Ectodermal cell (in vitro differentiated cells): ENCODE results near the gene ING5. TPM values are rescaled to one million over a fixed set of nuclear protein-coding genes. Genes with fewer than 3 reads are reported as not detected.
A peak's percentile ranks its signal among the peaks of the same experiment; 100 is the strongest.

Source experiments
- H3K27ac ChIP-seq: 2 replicates; pipeline ENCODE4 v1.7.0; 2013; ENCODE audit warnings: mild to moderate bottlenecking, low read depth, low read length; ENCODE audit not compliant: insufficient read depth, poor library complexity, severe bottlenecking
- H3K27me3 ChIP-seq: 2 replicates; pipeline ENCODE4 v1.7.0; 2013; ENCODE audit warnings: mild to moderate bottlenecking, low read length; ENCODE audit not compliant: insufficient read depth, control insufficient read depth, poor library complexity, severe bottlenecking
- H3K36me3 ChIP-seq: one replicate; pipeline ENCODE4 v1.7.0; 2013; ENCODE audit warnings: low read length; ENCODE audit not compliant: control insufficient read depth, insufficient read depth
- H3K4me1 ChIP-seq: one replicate; pipeline ENCODE4 v1.7.0; 2013; ENCODE audit warnings: low read length; ENCODE audit not compliant: control insufficient read depth, insufficient read depth
- H3K4me3 ChIP-seq: 2 replicates; pipeline ENCODE4 v1.7.0; 2013; ENCODE audit warnings: low read depth, low read length, control low read depth; ENCODE audit not compliant: insufficient read depth
- H3K9me3 ChIP-seq: 2 replicates; pipeline ENCODE4 v1.7.0; 2013; ENCODE audit warnings: mild to moderate bottlenecking, low read length, moderate library complexity; ENCODE audit not compliant: control insufficient read depth
- WGBS, 2 experiments: methylation state at CpG; one replicate each; pipeline ENCODE4 v1.1.7; 2013; ENCODE audit warnings: missing lambda C conversion rate in 2 of 2; 5-methylcytosine and 5-hydroxymethylcytosine counted together
- polyA plus RNA-seq, 4 experiments: library from polyadenylated mRNA; stranded (reverse); fragments of 50-300 nt; gene quantifications; one replicate each; pipeline ENCODE4 v1.2.3, GENCODE V29; 2013

The ING5 gene
- 54.3 TPM for polyA plus RNA-seq (2013, experiment 1 of 4)
- 51.0 TPM for polyA plus RNA-seq (2013, experiment 2 of 4)
- 41.2 TPM for polyA plus RNA-seq (2013, experiment 3 of 4)
- 45.0 TPM for polyA plus RNA-seq (2013, experiment 4 of 4)

- Histone ChIP-seq H3K36me3 (peaks cover 13% of the 10 kb centered on the region), H3K4me3 (peak within 1 kb of the TSS; percentile 73), H3K4me1 (peaks cover 7% of the 10 kb centered on the region), H3K9me3 (no peaks in the 10 kb centered on the region), H3K27me3 (no peaks in the 10 kb centered on the region), H3K27ac (peak within 1 kb of the TSS; percentile 97)
- WGBS, 2 experiments = 0% methylated on average over 96 of the region's 96 CpGs
Measured at GRCh38 chr2:241701399-241702154, at the start of gene ING5. ING5 (plus strand) TSS chr2:241702039; CDS start chr2:241702066, 27 bp downstream.

- Histone ChIP-seq H3K4me1 (no peaks in the 10 kb centered on the region), H3K27ac (no peak overlapping the region), H3K36me3 (peaks cover 20% of the 10 kb centered on the region), H3K4me3 (no peak overlapping the region), H3K27me3 (no peaks in the 10 kb centered on the region), H3K9me3 (no peaks in the 10 kb centered on the region)
- 96 to 99% methylated on average over 8 of the region's 9 CpGs for WGBS, 2 experiments
Measured at GRCh38 chr2:241652142-241652541, 49.7 kb upstream of the ING5 start.

GRCh38 chr2:241652722-241653121 is 49.1 kb upstream of the ING5 start:
- Histone ChIP-seq H3K9me3 (no peaks in the 10 kb centered on the region), H3K27me3 (no peaks in the 10 kb centered on the region), H3K4me3 (no peak overlapping the region), H3K4me1 (no peaks in the 10 kb centered on the region), H3K36me3 (peaks cover 20% of the 10 kb centered on the region), H3K27ac (no peak overlapping the region)
- 95 to 97% methylated on average over 9 of the region's 9 CpGs for WGBS, 2 experiments

GRCh38 chr2:241653210-241653750 is 48.6 kb upstream of the ING5 start:
- Histone ChIP-seq H3K4me1 (no peaks in the 10 kb centered on the region), H3K9me3 (no peaks in the 10 kb centered on the region), H3K27me3 (no peaks in the 10 kb centered on the region), H3K4me3 (no peak overlapping the region), H3K27ac (no peak overlapping the region), H3K36me3 (peaks cover 26% of the 10 kb centered on the region)
- WGBS, 2 experiments = 95 to 97% methylated on average over 13 of the region's 13 CpGs

GRCh38 chr2:241654551-241654950 is 47.3 kb upstream of the ING5 start:
- Histone ChIP-seq H3K27ac (no peak overlapping the region), H3K9me3 (no peaks in the 10 kb centered on the region), H3K4me1 (no peaks in the 10 kb centered on the region), H3K4me3 (no peak overlapping the region), H3K27me3 (no peaks in the 10 kb centered on the region), H3K36me3 (peaks cover 27% of the 10 kb centered on the region)
- WGBS, 2 experiments = 96 to 97% methylated on average over 12 of the region's 12 CpGs

- no peak overlapping the region for H3K4me3 ChIP-seq
- 93 to 96% methylated on average over 17 of the region's 17 CpGs for WGBS, 2 experiments
- H3K9me3 ChIP-seq = no peaks in the 10 kb centered on the region
- H3K27ac ChIP-seq = no peak overlapping the region
- H3K4me1 ChIP-seq = no peaks in the 10 kb centered on the region
- H3K36me3 ChIP-seq = peaks cover 32% of the 10 kb centered on the region
- H3K27me3 ChIP-seq = no peaks in the 10 kb centered on the region
Measured at GRCh38 chr2:241655516-241656189, 46.2 kb upstream of the ING5 start.

- no peaks in the 10 kb centered on the region for H3K4me1 ChIP-seq
- H3K36me3 ChIP-seq = peaks cover 32% of the 10 kb centered on the region
- H3K4me3 ChIP-seq = no peak overlapping the region
- H3K27ac ChIP-seq = no peak overlapping the region
- WGBS, 2 experiments = 95 to 96% methylated on average over 13 of the region's 13 CpGs
- H3K9me3 ChIP-seq = no peaks in the 10 kb centered on the region
- H3K27me3 ChIP-seq = no peaks in the 10 kb centered on the region
Measured at GRCh38 chr2:241656190-241656741, 45.6 kb upstream of the ING5 start.

- Histone ChIP-seq H3K36me3 (peaks cover 29% of the 10 kb centered on the region), H3K27me3 (no peaks in the 10 kb centered on the region), H3K4me3 (no peak overlapping the region), H3K4me1 (no peaks in the 10 kb centered on the region), H3K9me3 (no peaks in the 10 kb centered on the region), H3K27ac (no peak overlapping the region)
- 88% methylated on average over 15 of the region's 15 CpGs for WGBS, 2 experiments
Measured at GRCh38 chr2:241657786-241658254, 44.0 kb upstream of the ING5 start.

GRCh38 chr2:241658296-241658695 is 43.5 kb upstream of the ING5 start:
- no peak overlapping the region for H3K4me3 ChIP-seq
- no peaks in the 10 kb centered on the region for H3K4me1 ChIP-seq
- peaks cover 26% of the 10 kb centered on the region for H3K36me3 ChIP-seq
- H3K27ac ChIP-seq = no peak overlapping the region
- no peaks in the 10 kb centered on the region for H3K9me3 ChIP-seq
- H3K27me3 ChIP-seq = no peaks in the 10 kb centered on the region
- WGBS, 2 experiments = 84 to 86% methylated on average over 5 of the region's 5 CpGs
